Prostate gland (tissue), 2 donors: ENCODE data around the gene YDJC. TPM values are rescaled to one million over a fixed set of nuclear protein-coding genes. Genes with fewer than 3 reads are reported as not detected.

Source experiments
- DNase-seq: peaks from one replicate; pipeline ENCODE4 v3.0.0-alpha.2; 2019; ENCODE audit warnings: low spot score
- H3K27ac ChIP-seq, 2 donors: fragments of 200-600 bp; sonication (generic); 2 replicates each; pipeline ENCODE4 v1.5.1; 2017 to 2019
- H3K27me3 ChIP-seq: fragments of 200-600 bp; sonication (generic); replicated peaks from 2 replicates; pipeline ENCODE4 v1.5.1; 2019; ENCODE audit not compliant: insufficient read depth
- H3K36me3 ChIP-seq, 2 donors: fragments of 200-600 bp; sonication (generic); 1 replicate in 1 of 2; 2 replicates in 1 of 2; pipeline versions ENCODE4 v1.5.1 to v1.8.1; 2017 to 2019
- H3K4me1 ChIP-seq: fragments of 200-600 bp; sonication (generic); replicated peaks from 2 replicates; pipeline ENCODE4 v1.5.1; 2019
- H3K4me3 ChIP-seq, 2 donors: fragments of 200-600 bp; sonication (generic); 2 replicates each; pipeline ENCODE4 v1.5.1; 2017 to 2019
- H3K9me3 ChIP-seq: fragments of 200-600 bp; sonication (generic); 2 replicates; pipeline ENCODE4 v1.5.1; 2017
- POLR2A ChIP-seq: fragments of 450-650 bp; IDR thresholded peaks from one replicate; pipeline ENCODE4 v1.6.1; 2016; ENCODE audit warnings: antibody characterized with exemption, mild to moderate bottlenecking
- POLR2AphosphoS5 ChIP-seq: sonication (generic); formaldehyde crosslinking; IDR thresholded peaks from one replicate; pipeline ENCODE4 v1.6.1; 2017; ENCODE audit warnings: antibody characterized with exemption
- WGBS: methylation state at CpG from one replicate; pipeline ENCODE4 v1.1.5; 2018; 5-methylcytosine and 5-hydroxymethylcytosine counted together
- intact Hi-C: fragments of 100-400 bp; cut with DNase I; formaldehyde crosslinking; loops from one replicate; pipeline ENCODE4 v1.14.2; 2022
- total RNA-seq, 2 donors: library from RNA; depleted of rRNA; stranded (reverse); fragments of >200 nt; gene quantifications; one replicate each; pipeline ENCODE4 v1.1.0, GENCODE V29; 2016
- TF ChIP-seq, protein P1 (sequence below), 4 experiments: fragments of 200-600 bp in 2 of 4; fragments of 450-650 bp in 2 of 4; sonication (generic) in 2 of 4; IDR thresholded peaks; 1 replicate in 3 of 4; 2 replicates in 1 of 4; pipeline ENCODE4 v1.5.1; 2016 to 2019; ENCODE audit warnings: antibody characterized with exemption in 4 of 4, mild to moderate bottlenecking in 2 of 4, moderate library complexity in 2 of 4

The YDJC gene
- total RNA-seq, 2 donors from 2014 or later, result 44.9 to 74.1 TPM

DNA sequence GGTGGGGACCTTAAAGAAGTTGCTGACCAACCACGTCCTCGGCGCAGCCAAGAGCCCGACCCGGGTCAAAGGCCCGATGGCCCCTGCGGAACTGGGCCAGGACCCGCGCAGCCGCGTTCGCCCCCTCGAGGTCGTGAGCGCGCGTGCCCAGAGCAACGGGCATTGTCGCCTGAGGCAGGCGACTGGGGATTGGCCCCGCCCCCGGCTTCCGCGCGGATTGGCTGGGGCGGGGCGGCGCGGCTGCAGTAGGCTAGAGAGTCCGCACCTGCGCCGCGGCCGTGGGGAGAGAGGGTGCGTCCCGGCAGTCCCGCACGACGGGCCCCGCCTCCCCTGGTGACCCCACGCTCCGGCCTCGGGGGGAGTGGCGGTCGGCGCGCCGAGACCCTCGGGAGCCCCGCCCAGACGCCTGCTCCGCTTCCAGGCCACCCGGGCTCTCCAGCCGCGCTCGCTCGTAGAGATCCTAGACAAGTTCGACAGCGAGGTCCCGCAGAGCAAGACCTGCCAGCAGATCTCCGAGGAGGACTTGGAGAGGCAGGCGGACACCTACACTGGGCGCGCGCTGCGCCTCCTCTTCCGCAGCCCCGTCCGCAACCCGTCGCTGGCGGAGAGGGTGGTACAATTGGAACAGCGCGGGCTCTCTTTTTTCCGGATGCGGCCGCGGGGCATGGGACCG, 27.7 kb upstream of the YDJC start:
- intact Hi-C loops, result no loop called here
- H3K4me1 ChIP-seq, result no peaks in the 10 kb centered on the region
- peak overlapping the region; percentile 24 to 41 for H3K4me3 ChIP-seq
- H3K36me3 ChIP-seq, result no peaks in the 10 kb centered on the region
- DNase-seq, result peak; percentile 49
- no peaks in the 10 kb centered on the region for H3K9me3 ChIP-seq
- no peak overlapping the region for H3K27ac ChIP-seq
- no peaks in the 10 kb centered on the region for H3K27me3 ChIP-seq
- TF ChIP-seq POLR2A (peak; percentile 16), POLR2AphosphoS5 (no peak)
- TF ChIP-seq, protein P1, sequence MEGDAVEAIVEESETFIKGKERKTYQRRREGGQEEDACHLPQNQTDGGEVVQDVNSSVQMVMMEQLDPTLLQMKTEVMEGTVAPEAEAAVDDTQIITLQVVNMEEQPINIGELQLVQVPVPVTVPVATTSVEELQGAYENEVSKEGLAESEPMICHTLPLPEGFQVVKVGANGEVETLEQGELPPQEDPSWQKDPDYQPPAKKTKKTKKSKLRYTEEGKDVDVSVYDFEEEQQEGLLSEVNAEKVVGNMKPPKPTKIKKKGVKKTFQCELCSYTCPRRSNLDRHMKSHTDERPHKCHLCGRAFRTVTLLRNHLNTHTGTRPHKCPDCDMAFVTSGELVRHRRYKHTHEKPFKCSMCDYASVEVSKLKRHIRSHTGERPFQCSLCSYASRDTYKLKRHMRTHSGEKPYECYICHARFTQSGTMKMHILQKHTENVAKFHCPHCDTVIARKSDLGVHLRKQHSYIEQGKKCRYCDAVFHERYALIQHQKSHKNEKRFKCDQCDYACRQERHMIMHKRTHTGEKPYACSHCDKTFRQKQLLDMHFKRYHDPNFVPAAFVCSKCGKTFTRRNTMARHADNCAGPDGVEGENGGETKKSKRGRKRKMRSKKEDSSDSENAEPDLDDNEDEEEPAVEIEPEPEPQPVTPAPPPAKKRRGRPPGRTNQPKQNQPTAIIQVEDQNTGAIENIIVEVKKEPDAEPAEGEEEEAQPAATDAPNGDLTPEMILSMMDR (IDR thresholded peaks at IDR 0.05), result peak in 1 of 4 experiments; percentile 26
- 3% methylated on average over 56 of the region's 79 CpGs for WGBS

GRCh38 chr22:21657020-21657359, 27.2 kb upstream of the YDJC start:
- no peaks in the 10 kb centered on the region for H3K9me3 ChIP-seq
- H3K27ac ChIP-seq, result no peak overlapping the region
- DNase-seq, result no peak
- H3K4me1 ChIP-seq, result no peaks in the 10 kb centered on the region
- intact Hi-C loops, result no loop called here
- TF ChIP-seq POLR2A (no peak), POLR2AphosphoS5 (no peak)
- TF ChIP-seq, protein P1 (IDR thresholded peaks at IDR 0.05), result no peak
- H3K4me3 ChIP-seq, result peak overlapping the region; percentile 24 to 41
- no peaks in the 10 kb centered on the region for H3K36me3 ChIP-seq
- H3K27me3 ChIP-seq, result no peaks in the 10 kb centered on the region
- WGBS, result 30% methylated on average over 17 of the region's 17 CpGs

DNA sequence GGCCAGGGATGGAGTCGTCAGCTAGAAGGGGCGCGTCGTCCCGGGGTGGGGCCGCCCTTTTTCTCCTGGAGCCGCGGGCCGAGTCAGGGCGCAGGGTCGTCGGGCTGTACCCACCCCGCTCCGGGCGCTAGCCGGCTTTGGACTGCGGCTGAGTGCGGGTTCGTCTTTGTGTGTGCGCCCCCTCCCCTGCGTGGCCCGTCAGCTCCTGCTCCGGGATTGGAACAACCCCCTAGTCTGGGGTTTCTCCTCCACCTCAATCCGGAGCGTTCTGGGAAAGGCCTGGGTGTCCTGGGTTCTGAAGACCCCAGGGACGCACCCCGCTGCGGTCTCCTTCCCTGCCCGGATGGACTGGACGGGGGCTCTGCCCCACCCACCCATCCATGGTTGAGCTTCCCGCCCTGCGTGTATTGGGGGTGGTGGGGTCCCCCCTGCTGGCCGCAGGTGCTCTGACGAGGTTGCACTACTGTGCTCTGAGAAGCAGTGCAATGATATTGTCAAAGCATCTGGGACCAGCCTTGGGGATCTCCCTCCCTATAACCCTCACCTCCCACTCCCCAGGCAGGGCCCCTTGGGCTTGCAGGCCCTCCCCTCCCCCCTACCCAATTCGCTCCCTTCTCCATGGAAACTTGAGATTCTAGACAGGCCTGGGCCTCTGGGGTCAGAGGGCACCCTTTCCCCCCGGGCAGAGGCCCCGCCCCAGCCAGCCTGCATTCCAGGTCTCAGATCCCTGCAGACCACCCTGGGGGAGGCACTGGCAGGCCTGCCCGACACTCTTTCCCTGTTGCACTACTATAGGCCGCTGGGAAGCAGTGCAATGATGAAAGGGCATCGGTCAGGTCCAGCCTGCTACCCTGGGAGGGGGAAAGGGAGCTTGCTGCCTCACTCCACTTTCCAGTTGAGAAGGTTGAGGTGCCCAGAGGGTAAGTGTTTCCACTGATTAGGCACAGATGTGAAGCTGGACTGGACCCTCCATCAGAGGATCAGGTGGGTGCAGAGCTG, 23.0 kb upstream of the YDJC start:
- 18% methylated on average over 39 of the region's 40 CpGs for WGBS
- no peaks in the 10 kb centered on the region for H3K27me3 ChIP-seq
- H3K4me3 ChIP-seq, result peak overlapping the region; percentile 28 to 31
- no peaks in the 10 kb centered on the region for H3K36me3 ChIP-seq
- intact Hi-C loops, result no loop called here
- DNase-seq, result no peak
- H3K9me3 ChIP-seq, result no peaks in the 10 kb centered on the region
- H3K4me1 ChIP-seq, result peaks cover 3% of the 10 kb centered on the region
- TF ChIP-seq POLR2AphosphoS5 (no peak), POLR2A (no peak)
- TF ChIP-seq, protein P1 (IDR thresholded peaks at IDR 0.05), result no peak
- H3K27ac ChIP-seq, result no peak overlapping the region

DNA sequence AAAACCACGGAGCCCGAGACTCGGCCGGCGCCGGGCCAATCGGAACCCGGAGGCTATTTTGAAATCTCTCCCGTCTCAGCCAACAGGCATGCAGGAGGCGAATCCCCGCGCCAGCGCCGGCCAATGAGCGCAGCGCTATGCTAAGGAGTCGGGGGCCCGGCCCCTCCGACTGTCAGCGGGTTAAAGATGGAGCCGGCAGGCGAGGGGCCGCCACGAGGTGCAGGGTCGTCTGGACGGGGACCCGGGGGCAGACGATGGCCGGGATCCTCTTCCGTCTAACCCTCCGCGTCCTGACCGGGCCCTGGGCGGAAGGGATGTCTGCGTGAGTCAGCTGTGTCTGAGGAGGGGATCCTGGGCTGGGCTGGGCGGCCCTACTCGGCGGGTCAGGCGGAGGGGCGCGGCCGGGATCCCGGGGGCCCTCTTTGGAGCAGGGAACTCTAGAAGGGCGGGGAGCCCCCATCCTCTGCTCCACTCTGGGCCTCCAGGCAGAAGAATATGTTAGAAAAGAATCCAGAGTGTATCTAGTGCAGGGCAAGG, 22.3 kb upstream of the YDJC start:
- Histone ChIP-seq H3K27ac (no peak overlapping the region), H3K4me1 (peaks cover 3% of the 10 kb centered on the region), H3K27me3 (no peaks in the 10 kb centered on the region), H3K9me3 (no peaks in the 10 kb centered on the region), H3K4me3 (peak overlapping the region; percentile 28 to 31), H3K36me3 (no peaks in the 10 kb centered on the region)
- WGBS, result under 1% methylated on average over 44 of the region's 44 CpGs
- intact Hi-C loops, result no loop called here
- peak; percentile 87 for DNase-seq
- TF ChIP-seq POLR2AphosphoS5, result peak; percentile 79
- TF ChIP-seq POLR2A, result no peak

DNA sequence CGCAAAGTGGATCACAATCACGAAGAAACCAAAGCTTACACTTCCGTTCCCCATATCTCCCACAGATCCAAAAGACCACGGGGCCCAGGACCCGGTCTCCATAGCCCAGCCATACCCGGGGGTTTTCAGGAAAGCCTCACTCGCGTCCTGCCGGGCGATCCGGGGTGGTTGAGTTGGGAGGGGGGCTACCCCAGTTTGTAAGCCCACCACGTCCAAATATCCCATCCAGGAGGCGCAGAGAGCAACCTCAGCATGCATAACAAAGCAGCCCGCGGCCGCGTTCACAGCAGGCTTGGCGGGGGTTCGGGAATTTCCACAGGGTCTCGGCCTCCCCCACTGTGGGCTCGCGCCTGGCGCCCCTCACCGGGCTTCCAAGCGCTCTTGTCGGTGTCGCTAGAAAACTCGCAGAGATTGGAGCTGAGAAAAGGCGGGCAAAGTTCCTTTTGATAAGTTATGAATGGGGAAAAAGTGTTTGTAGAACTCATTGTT, 21.7 kb upstream of the YDJC start:
- no peaks in the 10 kb centered on the region for H3K27me3 ChIP-seq
- peaks cover 3% of the 10 kb centered on the region for H3K4me1 ChIP-seq
- no peaks in the 10 kb centered on the region for H3K36me3 ChIP-seq
- TF ChIP-seq POLR2A (no peak), POLR2AphosphoS5 (no peak)
- TF ChIP-seq, protein P1 (IDR thresholded peaks at IDR 0.05), result no peak
- peak overlapping the region; percentile 28 to 31 for H3K4me3 ChIP-seq
- no peak for DNase-seq
- no peaks in the 10 kb centered on the region for H3K9me3 ChIP-seq
- intact Hi-C loops, result no loop called here
- H3K27ac ChIP-seq, result no peak overlapping the region
- under 1% methylated on average over 29 of the region's 29 CpGs for WGBS
